Measurements from ENCODE around the gene HSD17B2.

The HSD17B2 gene

DNA sequence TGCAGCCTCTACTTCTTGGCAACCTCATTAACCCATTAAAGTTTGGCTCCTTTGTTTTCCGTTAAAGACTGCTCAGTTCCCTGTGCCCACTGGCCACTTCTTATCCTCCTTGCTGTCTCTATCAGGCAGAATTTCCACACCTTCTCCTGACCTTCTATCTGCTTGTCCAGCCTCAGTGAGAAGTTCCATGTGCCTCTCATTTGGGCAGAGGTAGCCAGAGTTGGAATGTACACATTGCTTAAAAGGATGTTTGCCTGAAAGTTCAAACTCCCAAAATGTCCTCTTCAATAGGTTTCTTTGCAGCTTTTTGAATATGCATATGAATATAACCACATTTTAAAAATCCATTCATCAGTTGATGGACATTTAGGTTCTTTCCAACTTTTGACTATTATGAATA is 47.0 kb downstream of the HSD17B2 start:
- no peak overlapping the region for H3K4me3 ChIP-seq (ENCODE audit: low read depth, low read length, poor library complexity, severe bottlenecking)
- H3K36me3 ChIP-seq (ENCODE audit: insufficient read depth, low read length) = no peaks in the 10 kb centered on the region
- H3K9me3 ChIP-seq (ENCODE audit: low read length) = no peaks in the 10 kb centered on the region
- no peaks in the 10 kb centered on the region for H3K9me2 ChIP-seq (ENCODE audit: low read depth, low read length)
- no peaks in the 10 kb centered on the region for H3K79me2 ChIP-seq (ENCODE audit: insufficient read depth, low read length)
- TF ChIP-seq EZH2 (IDR thresholded peaks at IDR 0.05; ENCODE audit: borderline replicate concordance, low read length) = no peak
- TF ChIP-seq, protein P1, sequence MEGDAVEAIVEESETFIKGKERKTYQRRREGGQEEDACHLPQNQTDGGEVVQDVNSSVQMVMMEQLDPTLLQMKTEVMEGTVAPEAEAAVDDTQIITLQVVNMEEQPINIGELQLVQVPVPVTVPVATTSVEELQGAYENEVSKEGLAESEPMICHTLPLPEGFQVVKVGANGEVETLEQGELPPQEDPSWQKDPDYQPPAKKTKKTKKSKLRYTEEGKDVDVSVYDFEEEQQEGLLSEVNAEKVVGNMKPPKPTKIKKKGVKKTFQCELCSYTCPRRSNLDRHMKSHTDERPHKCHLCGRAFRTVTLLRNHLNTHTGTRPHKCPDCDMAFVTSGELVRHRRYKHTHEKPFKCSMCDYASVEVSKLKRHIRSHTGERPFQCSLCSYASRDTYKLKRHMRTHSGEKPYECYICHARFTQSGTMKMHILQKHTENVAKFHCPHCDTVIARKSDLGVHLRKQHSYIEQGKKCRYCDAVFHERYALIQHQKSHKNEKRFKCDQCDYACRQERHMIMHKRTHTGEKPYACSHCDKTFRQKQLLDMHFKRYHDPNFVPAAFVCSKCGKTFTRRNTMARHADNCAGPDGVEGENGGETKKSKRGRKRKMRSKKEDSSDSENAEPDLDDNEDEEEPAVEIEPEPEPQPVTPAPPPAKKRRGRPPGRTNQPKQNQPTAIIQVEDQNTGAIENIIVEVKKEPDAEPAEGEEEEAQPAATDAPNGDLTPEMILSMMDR (IDR thresholded peaks at IDR 0.05; ENCODE audit: low read length) = no peak
- no peaks in the 10 kb centered on the region for H3F3A ChIP-seq (ENCODE audit: insufficient read depth, low read length)
- no peaks in the 10 kb centered on the region for H4K20me1 ChIP-seq (ENCODE audit: insufficient read depth, low read length)
- no peaks in the 10 kb centered on the region; the same call in 1 of the 2 replicates for H3K27me3 ChIP-seq (ENCODE audit: insufficient read depth, low read length)
- H3K4me2 ChIP-seq (ENCODE audit: low read length) = no peak overlapping the region
- no peaks in the 10 kb centered on the region for H3K4me1 ChIP-seq (ENCODE audit: insufficient read depth, low read length, severe bottlenecking)
- no peak overlapping the region for H3K27ac ChIP-seq (ENCODE audit: low read depth, low read length, poor library complexity, severe bottlenecking)
- H2AFZ ChIP-seq (ENCODE audit: low read length) = no peak overlapping the region
- no peak overlapping the region for H3K9ac ChIP-seq (ENCODE audit: low read length)

DNA sequence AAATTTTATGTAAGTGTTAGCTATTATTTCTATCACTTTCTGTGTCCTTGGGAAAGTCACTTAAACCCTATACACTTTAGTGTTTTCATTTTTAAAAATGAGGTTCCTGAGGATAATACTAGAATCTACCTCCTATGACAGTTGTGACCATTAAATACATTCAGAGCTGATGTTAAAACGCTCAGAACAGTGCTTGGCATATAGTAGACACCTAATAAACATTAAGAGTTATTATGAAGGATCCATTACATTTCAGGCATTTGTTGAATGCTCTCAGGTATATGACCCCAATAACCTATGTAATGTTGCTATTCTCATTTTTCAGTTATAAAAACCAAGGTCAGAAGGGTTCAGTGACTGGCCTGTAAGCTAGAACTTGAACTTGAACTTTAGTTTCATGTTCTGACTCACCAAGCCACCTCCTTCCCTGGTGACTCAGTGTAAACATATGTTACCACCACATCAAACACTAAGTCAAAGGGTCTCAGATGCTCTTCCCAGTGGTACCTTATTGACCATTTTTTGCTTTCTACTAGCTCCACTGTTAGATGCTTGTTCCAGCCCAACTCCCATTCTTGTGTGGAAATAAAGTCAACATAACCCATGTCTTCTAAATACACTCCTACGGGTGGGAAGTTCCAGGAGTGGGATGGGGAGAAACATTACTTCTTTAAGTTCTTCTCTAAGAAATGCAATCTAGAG is 47.6 kb downstream of the HSD17B2 start:
- H3K27me3 ChIP-seq (ENCODE audit: insufficient read depth, low read length) = no peaks in the 10 kb centered on the region; the same call in 1 of the 2 replicates
- H2AFZ ChIP-seq (ENCODE audit: low read length) = no peak overlapping the region
- H4K20me1 ChIP-seq (ENCODE audit: insufficient read depth, low read length) = no peaks in the 10 kb centered on the region
- no peaks in the 10 kb centered on the region for H3K36me3 ChIP-seq (ENCODE audit: insufficient read depth, low read length)
- no peak overlapping the region for H3K9ac ChIP-seq (ENCODE audit: low read length)
- no peak overlapping the region for H3K4me3 ChIP-seq (ENCODE audit: low read depth, low read length, poor library complexity, severe bottlenecking)
- no peaks in the 10 kb centered on the region for H3K9me2 ChIP-seq (ENCODE audit: low read depth, low read length)
- H3K9me3 ChIP-seq (ENCODE audit: low read length) = no peaks in the 10 kb centered on the region
- no peak overlapping the region for H3K4me2 ChIP-seq (ENCODE audit: low read length)
- H3K79me2 ChIP-seq (ENCODE audit: insufficient read depth, low read length) = no peaks in the 10 kb centered on the region
- H3K27ac ChIP-seq (ENCODE audit: low read depth, low read length, poor library complexity, severe bottlenecking) = no peak overlapping the region
- no peaks in the 10 kb centered on the region for H3K4me1 ChIP-seq (ENCODE audit: insufficient read depth, low read length, severe bottlenecking)
- TF ChIP-seq EZH2 (IDR thresholded peaks at IDR 0.05; ENCODE audit: borderline replicate concordance, low read length) = no peak
- TF ChIP-seq, protein P1 (IDR thresholded peaks at IDR 0.05; ENCODE audit: low read length) = no peak
- no peaks in the 10 kb centered on the region for H3F3A ChIP-seq (ENCODE audit: insufficient read depth, low read length)

DNA sequence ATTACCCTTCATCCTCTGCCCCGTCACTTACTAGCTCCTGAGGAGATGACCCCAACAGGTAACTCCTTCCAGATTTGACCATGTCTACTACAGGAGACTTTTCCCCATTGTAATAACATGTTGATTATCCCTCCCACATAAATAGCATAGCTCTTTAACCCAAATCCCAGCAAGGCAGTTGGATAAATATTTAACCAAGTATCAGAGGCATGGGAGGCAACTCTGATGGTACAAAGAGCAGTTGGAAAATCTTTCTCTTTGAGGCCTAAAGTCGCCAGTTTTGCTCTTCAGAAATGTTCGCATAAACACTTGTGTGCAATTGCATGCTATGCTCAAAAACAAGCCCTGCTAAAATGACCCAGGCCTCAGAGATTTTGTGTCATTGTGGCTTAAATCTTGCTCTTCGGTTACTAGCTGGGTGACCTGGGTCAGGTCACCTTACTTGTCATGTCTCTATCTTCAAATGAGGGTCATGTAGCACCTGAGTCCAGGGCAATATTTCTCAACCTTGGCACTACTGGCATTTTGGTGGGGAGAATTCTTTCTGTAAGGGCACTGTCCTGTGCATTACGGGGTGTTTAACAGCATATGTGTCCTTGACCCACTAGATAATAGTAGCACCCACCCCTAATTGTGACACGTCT is 48.8 kb downstream of the HSD17B2 start:
- Histone ChIP-seq H3K79me2 (ENCODE audit: insufficient read depth, low read length) (no peaks in the 10 kb centered on the region), H4K20me1 (ENCODE audit: insufficient read depth, low read length) (no peaks in the 10 kb centered on the region), H3K4me3 (ENCODE audit: low read depth, low read length, poor library complexity, severe bottlenecking) (no peak overlapping the region), H3F3A (ENCODE audit: insufficient read depth, low read length) (no peaks in the 10 kb centered on the region), H3K4me2 (ENCODE audit: low read length) (no peak overlapping the region), H3K4me1 (ENCODE audit: insufficient read depth, low read length, severe bottlenecking) (no peaks in the 10 kb centered on the region), H3K27ac (ENCODE audit: low read depth, low read length, poor library complexity, severe bottlenecking) (no peak overlapping the region), H3K9ac (ENCODE audit: low read length) (no peak overlapping the region), H3K36me3 (ENCODE audit: insufficient read depth, low read length) (no peaks in the 10 kb centered on the region), H3K9me2 (ENCODE audit: low read depth, low read length) (no peaks in the 10 kb centered on the region), H3K9me3 (ENCODE audit: low read length) (no peaks in the 10 kb centered on the region), H3K27me3 (ENCODE audit: insufficient read depth, low read length) (no peaks in the 10 kb centered on the region; the same call in 1 of the 2 replicates), H2AFZ (ENCODE audit: low read length) (no peak overlapping the region)
- TF ChIP-seq, protein P1 (IDR thresholded peaks at IDR 0.05; ENCODE audit: low read length) = no peak
- TF ChIP-seq EZH2 (IDR thresholded peaks at IDR 0.05; ENCODE audit: borderline replicate concordance, low read length) = no peak
